ENCODE results near the gene STRAP.

DNA sequence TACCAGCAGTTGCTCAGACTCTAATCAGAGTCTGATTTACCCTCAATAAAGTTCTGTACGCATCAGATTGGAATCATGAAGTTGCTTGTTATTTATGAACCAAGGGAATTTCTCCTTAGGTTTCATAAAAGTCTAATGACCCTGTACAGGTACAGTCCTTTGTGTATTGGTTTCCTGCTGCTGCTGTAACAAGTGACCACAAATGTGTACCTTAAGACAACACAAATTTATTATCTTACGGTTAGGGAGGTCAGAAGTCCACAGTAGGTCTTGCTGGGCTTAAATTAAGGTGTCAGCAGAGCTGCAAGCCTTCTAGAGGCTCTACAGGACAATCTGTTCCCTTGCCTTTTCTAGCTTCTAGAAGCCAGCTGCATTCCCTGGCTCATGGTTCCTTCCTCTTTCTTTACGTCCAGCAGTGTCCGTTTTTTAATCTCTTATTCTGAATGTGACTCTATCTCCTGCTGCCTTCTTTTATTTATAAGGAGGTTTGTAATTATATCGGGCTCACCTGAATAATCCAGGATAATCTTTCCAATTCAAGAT lies 22.3 kb downstream of the STRAP start:
- TF ChIP-seq CTCF (IDR thresholded peaks at IDR 0.05), result no peak
- no peak for TF ChIP-seq POLR2A (IDR thresholded peaks at IDR 0.05)

All from tibial nerve (tissue), 3 donors.